H54 (cell line): ENCODE results near the gene ZNF722.
"Not testable (repeated sequence)": the region's sequence is repeated elsewhere in the genome, so short reads cannot be mapped to it uniquely, and the experiment has no call there.

Experiments used
- DNase-seq: peaks from one replicate; pipeline ENCODE4 v3.0.0; 2011; ENCODE audit warnings: low spot score, mixed read lengths; ENCODE audit not compliant: insufficient read length
- FAIRE-seq: peaks from 3 replicates; lab custom pipeline; 2011; peaks lifted over from hg19 to GRCh38; lab: Jason Lieb, UNC
- POLR2A ChIP-seq: IDR thresholded peaks from 2 replicates; pipeline ENCODE4 v1.6.1; 2011; ENCODE audit warnings: low read depth, mild to moderate bottlenecking, low read length

ZNF722 gene

GRCh38 chr7:63998549-63998948, at the start of gene ZNF722:
TSS of gene ZNF722 (plus strand) at chr7:63998849. CDS start at chr7:63998962, 113 bp downstream.
- FAIRE-seq = no peak
- no peak for TF ChIP-seq POLR2A
- no peak for DNase-seq

GRCh38 chr7:63953181-63953580, 45.5 kb upstream of the ZNF722 start:
- TF ChIP-seq POLR2A = no peak
- DNase-seq (no peak), FAIRE-seq (no peak)

GRCh38 chr7:63968629-63969028, 30.0 kb upstream of the ZNF722 start:
- no peak for FAIRE-seq
- no peak for DNase-seq
- no peak for TF ChIP-seq POLR2A

- not testable (repeated sequence) for FAIRE-seq, DNase-seq
Observed at GRCh38 chr7:64015496-64015895, 16.8 kb downstream of the ZNF722 start.

GRCh38 chr7:64035388-64035787, 36.7 kb downstream of the ZNF722 start:
- FAIRE-seq (no peak), DNase-seq (no peak)
- TF ChIP-seq POLR2A = no peak

GRCh38 chr7:64037095-64037494, 38.4 kb downstream of the ZNF722 start:
- DNase-seq (no peak), FAIRE-seq (no peak)
- TF ChIP-seq POLR2A = no peak

GRCh38 chr7:64045301-64046040, 46.8 kb downstream of the ZNF722 start, which contains the start of gene ZNF727:
TSS of gene ZNF727 (plus strand) at chr7:64045434. CDS start at chr7:64045622, 188 bp downstream.
- FAIRE-seq (no peak), DNase-seq (no peak)
- TF ChIP-seq POLR2A = no peak

- TF ChIP-seq POLR2A = no peak
- DNase-seq = no peak
- no peak for FAIRE-seq
Observed at GRCh38 chr7:64046041-64046389, 47.4 kb downstream of the ZNF722 start.
